DND-41 (cell line): ENCODE results near the gene SLC1A3.

Experiments
- ATAC-seq: fragments of 200-7000 bp; cut with Tn5 transposase; 3 replicates; pipeline ENCODE4 v1.9.1; 2021; ENCODE audit warnings: low read depth; ENCODE audit not compliant: insufficient read depth
- DNase-seq: peaks from one replicate; pipeline ENCODE4 v3.0.0-alpha.2; 2020
- H2AFZ ChIP-seq: 2 replicates; pipeline ENCODE4 v1.6.0; 2012; ENCODE audit warnings: low read depth, low read length
- H3K27ac ChIP-seq: 2 replicates; pipeline ENCODE4 v1.5.1; 2012; ENCODE audit warnings: low read length, inconsistent platforms
- H3K27me3 ChIP-seq: fragments of 200-600 bp; sonication (generic); 2 replicates; pipeline ENCODE4 v1.6.0; 2012; ENCODE audit warnings: low read length, mild to moderate bottlenecking, inconsistent platforms; ENCODE audit not compliant: insufficient read depth, poor library complexity
- H3K36me3 ChIP-seq: 2 replicates; pipeline ENCODE4 v1.5.1; 2012; ENCODE audit warnings: low read length, inconsistent platforms; ENCODE audit not compliant: insufficient read depth
- H3K4me1 ChIP-seq: 2 replicates; pipeline ENCODE4 v1.5.1; 2012; ENCODE audit warnings: mild to moderate bottlenecking, low read length; ENCODE audit not compliant: insufficient read depth
- H3K4me2 ChIP-seq: 2 replicates; pipeline ENCODE4 v1.6.0; 2012; ENCODE audit warnings: mild to moderate bottlenecking, moderate library complexity, low read length, inconsistent platforms; ENCODE audit not compliant: insufficient read depth
- H3K4me3 ChIP-seq, 2 experiments: fragments of 200-600 bp in 1 of 2; shearing (Covaris generic) in 1 of 2; 2 replicates each; pipeline ENCODE4 v1.5.1; 2012 to 2016; ENCODE audit warnings: inconsistent platforms in 2 of 2, low read length in 2 of 2, mild to moderate bottlenecking in 2 of 2, low read depth in 1 of 2, moderate library complexity in 1 of 2
- H3K79me2 ChIP-seq: 2 replicates; pipeline ENCODE4 v1.6.0; 2012; ENCODE audit warnings: low read length, inconsistent platforms; ENCODE audit not compliant: insufficient read depth
- H3K9ac ChIP-seq: 2 replicates; pipeline ENCODE4 v1.6.0; 2012; ENCODE audit warnings: low read depth, mild to moderate bottlenecking, inconsistent platforms, low read length, moderate library complexity
- H3K9me3 ChIP-seq: 2 replicates; pipeline ENCODE4 v1.5.1; 2012; ENCODE audit warnings: low read length, moderate library complexity, mild to moderate bottlenecking, inconsistent platforms; ENCODE audit not compliant: insufficient read depth, severe bottlenecking
- H4K20me1 ChIP-seq: 2 replicates; pipeline ENCODE4 v1.6.0; 2012; ENCODE audit warnings: low read length; ENCODE audit not compliant: insufficient read depth
- CTCF ChIP-seq: IDR thresholded peaks from 2 replicates; pipeline ENCODE4 v1.5.1; 2012; ENCODE audit warnings: borderline replicate concordance, low read length, moderate library complexity, mild to moderate bottlenecking; ENCODE audit not compliant: poor library complexity, severe bottlenecking; ENCODE audit errors: extremely low read depth
- EZH2 ChIP-seq: IDR thresholded peaks from 3 replicates; pipeline ENCODE4 v1.6.1; 2012; ENCODE audit warnings: borderline replicate concordance, low read depth, mild to moderate bottlenecking, moderate library complexity, low read length, inconsistent platforms; ENCODE audit not compliant: severe bottlenecking

The SLC1A3 gene

GRCh38 chr5:36719282-36719681 lies 112.9 kb downstream of the SLC1A3 start:
- H3K4me1 ChIP-seq: peaks cover 3% of the 10 kb centered on the region
- DNase-seq (no peak), ATAC-seq (no peak)
- H3K79me2 ChIP-seq: no peaks in the 10 kb centered on the region
- H3K27me3 ChIP-seq: peaks cover 3% of the 10 kb centered on the region
- TF ChIP-seq CTCF: no peak
- TF ChIP-seq EZH2: no peak
- H3K9ac ChIP-seq: no peak overlapping the region
- no peaks in the 10 kb centered on the region for H4K20me1 ChIP-seq
- H3K36me3 ChIP-seq: no peaks in the 10 kb centered on the region
- H3K27ac ChIP-seq: no peak overlapping the region
- no peak overlapping the region for H3K4me2 ChIP-seq
- H3K4me3 ChIP-seq: no peak overlapping the region
- no peaks in the 10 kb centered on the region for H3K9me3 ChIP-seq
- no peak overlapping the region for H2AFZ ChIP-seq

GRCh38 chr5:36720688-36721087 lies 114.3 kb downstream of the SLC1A3 start:
- Histone ChIP-seq H3K4me1 (peaks cover 3% of the 10 kb centered on the region), H3K9ac (no peak overlapping the region), H3K27ac (no peak overlapping the region), H3K79me2 (no peaks in the 10 kb centered on the region), H3K4me3 (no peak overlapping the region), H2AFZ (no peak overlapping the region), H4K20me1 (no peaks in the 10 kb centered on the region), H3K4me2 (no peak overlapping the region), H3K36me3 (no peaks in the 10 kb centered on the region), H3K9me3 (no peaks in the 10 kb centered on the region), H3K27me3 (peaks cover 3% of the 10 kb centered on the region)
- DNase-seq: no peak
- ATAC-seq: no peak
- TF ChIP-seq CTCF: no peak
- TF ChIP-seq EZH2: no peak

GRCh38 chr5:36721664-36722235 lies 115.3 kb downstream of the SLC1A3 start:
- ATAC-seq (no peak), DNase-seq (no peak)
- no peaks in the 10 kb centered on the region for H3K79me2 ChIP-seq
- H3K4me1 ChIP-seq: peaks cover 3% of the 10 kb centered on the region
- no peak overlapping the region for H2AFZ ChIP-seq
- no peaks in the 10 kb centered on the region for H4K20me1 ChIP-seq
- no peak overlapping the region for H3K4me3 ChIP-seq
- no peak overlapping the region for H3K27ac ChIP-seq
- peaks cover 4% of the 10 kb centered on the region for H3K27me3 ChIP-seq
- H3K4me2 ChIP-seq: no peak overlapping the region
- no peaks in the 10 kb centered on the region for H3K9me3 ChIP-seq
- no peaks in the 10 kb centered on the region for H3K36me3 ChIP-seq
- no peak overlapping the region for H3K9ac ChIP-seq
- TF ChIP-seq CTCF (no peak), EZH2 (no peak)

GRCh38 chr5:36722900-36723299 lies 116.5 kb downstream of the SLC1A3 start:
- no peak for DNase-seq
- no peaks in the 10 kb centered on the region for H4K20me1 ChIP-seq
- peak; percentile 76 for ATAC-seq
- no peaks in the 10 kb centered on the region for H3K9me3 ChIP-seq
- H3K9ac ChIP-seq: no peak overlapping the region
- H3K27me3 ChIP-seq: peaks cover 5% of the 10 kb centered on the region
- H3K4me1 ChIP-seq: peaks cover 3% of the 10 kb centered on the region
- H3K27ac ChIP-seq: no peak overlapping the region
- H2AFZ ChIP-seq: no peak overlapping the region
- no peak overlapping the region; the same call in 1 of the 2 replicates for H3K4me2 ChIP-seq
- H3K36me3 ChIP-seq: no peaks in the 10 kb centered on the region
- TF ChIP-seq CTCF: no peak
- no peak for TF ChIP-seq EZH2
- no peaks in the 10 kb centered on the region for H3K79me2 ChIP-seq
- no peak overlapping the region for H3K4me3 ChIP-seq
